Measurements from ENCODE around the gene HNRNPF.
"Not testable (repeated sequence)": the region's sequence is repeated elsewhere in the genome, so short reads cannot be mapped to it uniquely, and the experiment has no call there.

Gene HNRNPF

GRCh38 chr10:43408710-43409384 lies at the start of gene HNRNPF:
Gene HNRNPF (minus strand): TSS chr10:43409186. CDS start chr10:43387884, 21,302 bp downstream.
- peak; percentile 98 for DNase-seq

- DNase-seq: no peak
Observed at GRCh38 chr10:43458227-43458626, 49.2 kb upstream of the HNRNPF start.

GRCh38 chr10:43456561-43456960 lies 47.6 kb upstream of the HNRNPF start:
- DNase-seq: not testable (repeated sequence)

DNA sequence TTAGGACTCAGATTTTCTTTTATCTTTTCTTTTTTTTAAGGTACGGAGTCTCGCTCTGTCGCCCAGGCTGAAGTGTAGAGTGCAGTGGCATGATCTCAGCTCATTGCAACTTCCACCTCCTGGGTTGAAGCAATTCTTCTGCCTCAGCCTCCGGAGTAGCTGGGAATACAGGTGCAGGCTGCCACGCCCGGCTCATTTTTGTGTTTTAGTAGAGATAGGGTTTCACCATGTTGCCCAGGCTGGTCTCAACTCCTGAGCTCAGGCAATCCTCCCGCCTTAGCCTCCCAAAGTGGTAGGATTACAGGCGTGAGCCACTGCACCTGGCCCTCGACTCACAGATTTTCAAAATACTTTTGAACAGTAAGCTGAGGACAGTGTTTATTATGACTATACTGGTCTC lies 45.0 kb upstream of the HNRNPF start:
- DNase-seq: not testable (repeated sequence)

- DNase-seq: no peak
Observed at GRCh38 chr10:43453266-43453831, 44.4 kb upstream of the HNRNPF start.

- no peak for DNase-seq
Observed at GRCh38 chr10:43452356-43452914, 43.4 kb upstream of the HNRNPF start.

DNA sequence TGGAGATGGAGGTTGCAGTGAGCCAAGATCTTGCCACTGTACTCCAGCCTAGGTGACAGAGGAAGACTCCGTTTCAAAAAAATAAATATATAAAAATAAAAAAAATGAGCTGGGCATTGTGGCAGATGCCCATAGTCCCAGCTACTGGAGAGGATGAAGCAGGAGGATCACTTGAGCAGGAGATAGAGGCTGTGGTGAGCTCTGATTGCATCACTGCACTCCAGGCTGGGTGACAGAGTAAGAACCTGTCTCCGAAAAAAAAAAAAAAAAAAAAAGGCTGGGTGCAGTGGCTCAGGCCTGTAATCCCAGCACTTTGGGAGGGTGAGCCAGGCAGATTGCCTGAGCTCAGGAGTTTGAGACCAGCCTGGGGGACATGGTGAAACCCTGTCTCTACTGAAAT lies 39.8 kb upstream of the HNRNPF start:
- DNase-seq: no peak

GRCh38 chr10:43446219-43447017 lies 37.4 kb upstream of the HNRNPF start:
- DNase-seq: not testable (repeated sequence)

GRCh38 chr10:43444897-43445466 lies 36.0 kb upstream of the HNRNPF start:
- DNase-seq: no peak

DNA sequence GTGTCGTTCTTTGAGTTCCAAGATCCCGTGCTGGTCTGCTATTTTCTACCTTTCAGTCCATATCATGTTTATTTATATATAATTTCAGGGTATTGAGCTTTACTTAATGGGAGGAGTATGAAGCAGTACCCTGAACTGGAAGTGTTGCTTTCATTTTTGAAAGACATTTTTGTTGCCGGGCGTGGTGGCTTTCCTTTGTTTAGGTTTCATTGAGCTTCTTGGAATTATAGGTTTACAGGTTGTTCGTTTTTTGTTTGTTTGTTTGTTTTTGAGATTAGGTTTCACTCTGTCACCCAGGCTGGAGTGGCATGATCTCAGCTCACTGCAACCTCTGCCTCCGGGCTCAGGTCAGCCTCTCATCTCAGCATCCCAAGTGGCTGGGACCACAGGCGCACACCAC lies 35.3 kb upstream of the HNRNPF start:
- no peak for DNase-seq

GRCh38 chr10:43440463-43441134 lies 31.6 kb upstream of the HNRNPF start:
- no peak for DNase-seq

GRCh38 chr10:43437141-43437870 lies 28.3 kb upstream of the HNRNPF start:
- DNase-seq: peak; percentile 72

- DNase-seq: peak; percentile 94
Observed at GRCh38 chr10:43436291-43437140, 27.5 kb upstream of the HNRNPF start, which contains the start of gene ZNF487. Gene ZNF487 (plus strand): TSS chr10:43437111. CDS start chr10:43475814, 38,703 bp downstream.

GRCh38 chr10:43430926-43431663 lies 22.1 kb upstream of the HNRNPF start:
- no peak for DNase-seq

- DNase-seq: no peak
Observed at GRCh38 chr10:43427166-43427825, 18.3 kb upstream of the HNRNPF start.

DNA sequence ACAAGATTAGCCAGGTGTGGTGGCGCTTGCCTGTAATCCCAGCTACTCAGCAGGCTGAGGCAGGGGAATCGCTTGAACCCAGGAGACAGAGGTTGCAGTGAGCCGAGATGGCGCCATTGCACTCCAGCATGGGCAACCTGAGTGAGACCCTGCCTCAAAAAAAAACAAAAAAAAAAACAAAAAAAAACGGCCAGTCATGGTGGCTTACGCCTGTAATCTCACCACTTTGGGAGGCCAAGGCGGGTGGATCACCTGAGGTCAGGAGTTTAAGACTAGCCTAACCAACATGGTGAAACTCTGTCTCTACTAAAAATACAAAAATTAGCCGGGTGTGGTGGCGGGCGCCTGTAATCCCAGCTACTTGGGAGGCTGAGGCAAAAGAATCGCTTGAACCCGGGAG lies 17.5 kb upstream of the HNRNPF start:
- DNase-seq: not testable (repeated sequence)

DNA sequence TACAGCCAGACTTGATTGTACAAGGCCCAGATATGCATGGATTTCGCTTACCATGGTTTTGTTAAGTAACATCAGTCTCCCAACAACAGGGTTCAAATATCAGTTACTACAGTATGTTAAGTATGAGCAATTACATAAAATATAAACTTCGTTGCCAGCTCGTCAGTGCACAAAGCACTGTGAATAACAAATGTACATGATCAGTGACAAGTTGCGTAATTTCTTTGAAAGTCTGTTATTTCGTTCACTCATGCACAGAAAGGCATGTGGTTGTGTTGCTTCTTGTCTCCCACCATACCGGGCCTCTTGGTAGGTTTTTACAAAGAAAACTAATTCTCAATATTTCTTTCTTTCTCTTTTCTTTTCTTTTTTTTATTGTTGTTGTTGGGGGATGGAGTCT lies 15.4 kb upstream of the HNRNPF start:
- no peak for DNase-seq

- not testable (repeated sequence) for DNase-seq
Observed at GRCh38 chr10:43421944-43422343, 13.0 kb upstream of the HNRNPF start.

- no peak for DNase-seq
Observed at GRCh38 chr10:43421519-43421918, 12.5 kb upstream of the HNRNPF start.

DNA sequence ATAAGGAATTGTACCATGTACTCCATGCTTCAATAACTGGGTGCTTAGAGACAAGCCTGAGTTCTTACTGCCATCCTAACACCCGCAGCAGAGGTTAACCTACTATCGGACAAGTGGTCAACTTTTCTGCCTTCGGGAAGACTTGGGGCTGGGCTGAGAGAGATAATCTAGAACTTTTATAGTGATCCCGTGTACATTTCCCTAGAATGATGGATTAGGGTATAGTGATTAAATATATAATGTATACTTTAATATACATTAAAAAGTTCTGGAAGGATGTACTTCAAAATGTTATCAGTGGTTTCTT lies 12.2 kb upstream of the HNRNPF start:
- DNase-seq: no peak
